Measurements from ENCODE around the gene FOXB2.
"Not testable (repeated sequence)": the region's sequence is repeated elsewhere in the genome, so short reads cannot be mapped to it uniquely, and the experiment has no call there.

The FOXB2 gene

DNA sequence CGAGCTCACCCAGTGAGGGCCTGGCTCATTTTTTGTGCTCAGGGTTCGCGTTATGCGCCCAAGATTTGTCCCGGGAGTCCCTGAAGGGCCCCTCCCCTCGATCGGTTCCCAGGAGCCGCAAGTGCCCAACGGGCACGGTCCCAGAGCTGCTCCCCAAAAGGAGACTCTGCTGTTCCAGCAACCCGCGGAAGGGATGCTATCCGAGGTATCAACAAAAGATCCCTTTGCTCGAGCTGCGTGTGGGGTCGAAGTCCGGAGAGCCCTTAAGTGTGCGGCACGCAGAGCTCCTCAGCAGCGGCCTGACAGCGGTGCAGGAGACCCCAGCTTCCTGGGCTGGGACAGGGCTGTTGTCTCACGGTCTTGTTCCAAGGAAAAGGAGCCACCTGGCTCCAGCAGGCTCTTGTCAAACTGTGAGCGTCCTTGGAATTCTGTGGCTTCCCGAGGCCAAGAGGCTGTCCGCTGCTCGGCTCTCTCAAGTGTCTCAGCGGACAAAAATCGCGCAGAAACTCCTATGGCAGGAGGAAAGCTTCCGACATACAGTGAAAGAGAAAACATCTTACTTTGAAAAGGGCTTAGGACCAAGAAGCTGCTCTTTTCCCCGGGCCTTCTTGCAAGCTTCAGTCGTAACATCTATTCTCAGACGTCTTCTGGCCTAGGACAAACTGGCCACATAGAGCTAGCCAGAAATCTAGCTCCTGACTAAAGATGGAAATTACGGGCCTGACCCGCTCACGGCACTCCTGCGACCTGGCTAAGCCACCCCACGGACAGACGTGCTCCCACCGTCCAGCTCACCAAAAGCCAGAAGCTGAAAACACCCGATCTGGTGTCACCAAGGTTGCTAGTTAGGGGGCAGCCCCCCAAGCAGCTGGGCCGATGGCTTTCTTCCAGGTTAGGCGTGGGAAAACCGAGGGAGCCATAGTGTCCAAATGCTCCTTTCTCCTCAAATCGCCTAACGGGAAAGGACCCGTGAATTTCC, 2.6 kb upstream of the FOXB2 start:
- DNase-seq (ENCODE audit: low spot score) = no peak

DNA sequence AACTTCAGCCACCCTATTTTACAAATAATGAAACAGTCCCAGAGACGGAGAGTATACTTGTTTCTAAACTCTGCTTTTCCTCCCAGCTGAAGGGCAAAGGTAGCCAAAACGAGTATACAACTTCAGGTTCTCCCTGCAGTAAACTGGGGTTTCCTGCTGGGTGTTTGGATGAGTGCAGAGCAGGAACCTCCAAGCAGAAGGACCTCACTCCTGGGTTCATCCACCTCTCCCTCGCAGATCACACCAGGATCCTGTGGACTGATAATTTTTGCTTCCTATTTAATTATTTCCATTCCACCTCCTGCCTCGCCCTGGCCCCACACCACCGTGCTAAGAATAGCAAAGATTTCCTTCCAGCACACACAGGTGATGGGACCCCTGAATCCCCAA, 2.0 kb upstream of the FOXB2 start:
- no peak for DNase-seq (ENCODE audit: low spot score)

DNA sequence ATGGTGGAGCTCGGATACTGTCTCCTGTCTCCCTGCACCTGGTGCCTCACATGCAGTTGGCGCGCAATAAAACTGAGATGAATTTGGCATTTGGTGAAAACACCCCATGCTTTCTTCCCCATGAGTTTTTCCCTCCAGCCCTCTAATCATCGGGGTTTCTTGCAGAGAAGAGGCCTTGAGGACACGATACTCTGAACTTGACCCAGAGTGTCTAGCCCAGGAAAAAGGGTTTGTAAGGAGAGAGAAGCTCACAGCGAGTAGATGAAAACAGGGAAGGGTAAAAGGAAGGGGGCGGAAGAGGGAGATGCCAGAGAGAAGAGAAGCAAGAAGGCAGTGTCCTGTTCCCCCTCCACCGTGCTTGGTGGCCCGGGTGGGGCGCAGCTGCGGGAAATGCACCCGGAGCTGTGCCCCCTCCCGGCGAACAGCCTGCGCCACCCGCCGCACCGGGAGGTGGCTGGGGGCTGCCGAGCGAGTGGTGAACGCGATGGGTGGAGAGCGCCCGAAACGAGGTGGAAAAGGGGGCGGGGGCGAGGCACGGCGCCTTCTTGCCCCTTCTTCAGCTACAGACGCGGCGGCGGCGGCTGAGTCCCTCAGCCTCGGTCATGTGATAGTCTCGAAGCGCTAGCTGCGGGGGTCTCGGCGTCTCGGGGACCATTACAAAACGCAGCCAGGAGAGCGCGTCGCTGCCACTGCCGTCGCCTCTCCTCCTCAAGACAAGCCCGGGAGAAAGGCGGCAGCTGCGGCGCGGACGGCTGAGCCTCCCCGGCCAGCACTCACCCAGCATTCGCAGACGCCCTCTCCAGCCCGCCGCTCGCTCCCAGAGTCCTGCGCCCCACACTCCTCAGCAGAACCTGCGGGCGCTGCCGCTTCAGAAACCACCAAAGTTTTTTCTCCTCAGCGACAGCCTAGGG, 1.1 kb upstream of the FOXB2 start:
- no peak for DNase-seq (ENCODE audit: low spot score)

DNA sequence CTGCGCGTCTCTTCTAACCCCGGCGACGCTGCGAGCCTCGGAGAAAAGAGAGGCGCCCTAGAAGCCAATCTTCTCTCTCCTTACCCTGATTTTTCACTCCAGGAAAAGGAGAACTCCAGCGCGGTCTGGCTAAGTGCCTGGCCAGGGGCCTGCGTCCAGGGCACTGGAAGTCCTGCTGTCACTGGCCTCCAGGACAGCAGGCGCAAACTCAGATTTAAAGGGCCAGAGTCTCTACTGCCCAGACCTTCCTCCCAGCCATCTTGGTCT, 553 bp upstream of the FOXB2 start:
- DNase-seq (ENCODE audit: low spot score) = no peak

DNA sequence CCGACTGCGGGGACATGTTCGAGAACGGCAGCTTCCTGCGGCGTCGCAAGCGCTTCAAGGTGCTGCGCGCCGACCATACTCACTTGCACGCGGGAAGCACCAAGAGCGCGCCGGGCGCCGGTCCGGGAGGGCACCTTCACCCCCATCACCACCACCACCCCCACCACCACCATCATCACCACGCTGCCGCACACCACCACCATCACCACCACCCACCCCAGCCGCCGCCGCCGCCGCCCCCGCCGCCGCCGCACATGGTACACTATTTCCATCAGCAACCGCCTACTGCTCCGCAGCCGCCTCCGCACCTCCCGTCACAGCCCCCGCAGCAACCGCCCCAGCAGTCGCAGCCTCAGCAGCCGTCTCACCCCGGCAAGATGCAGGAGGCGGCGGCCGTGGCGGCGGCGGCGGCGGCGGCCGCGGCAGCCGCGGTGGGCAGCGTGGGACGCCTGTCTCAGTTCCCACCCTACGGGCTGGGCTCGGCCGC, 514 bp downstream of the FOXB2 start:
- no peak for DNase-seq (ENCODE audit: low spot score)

DNA sequence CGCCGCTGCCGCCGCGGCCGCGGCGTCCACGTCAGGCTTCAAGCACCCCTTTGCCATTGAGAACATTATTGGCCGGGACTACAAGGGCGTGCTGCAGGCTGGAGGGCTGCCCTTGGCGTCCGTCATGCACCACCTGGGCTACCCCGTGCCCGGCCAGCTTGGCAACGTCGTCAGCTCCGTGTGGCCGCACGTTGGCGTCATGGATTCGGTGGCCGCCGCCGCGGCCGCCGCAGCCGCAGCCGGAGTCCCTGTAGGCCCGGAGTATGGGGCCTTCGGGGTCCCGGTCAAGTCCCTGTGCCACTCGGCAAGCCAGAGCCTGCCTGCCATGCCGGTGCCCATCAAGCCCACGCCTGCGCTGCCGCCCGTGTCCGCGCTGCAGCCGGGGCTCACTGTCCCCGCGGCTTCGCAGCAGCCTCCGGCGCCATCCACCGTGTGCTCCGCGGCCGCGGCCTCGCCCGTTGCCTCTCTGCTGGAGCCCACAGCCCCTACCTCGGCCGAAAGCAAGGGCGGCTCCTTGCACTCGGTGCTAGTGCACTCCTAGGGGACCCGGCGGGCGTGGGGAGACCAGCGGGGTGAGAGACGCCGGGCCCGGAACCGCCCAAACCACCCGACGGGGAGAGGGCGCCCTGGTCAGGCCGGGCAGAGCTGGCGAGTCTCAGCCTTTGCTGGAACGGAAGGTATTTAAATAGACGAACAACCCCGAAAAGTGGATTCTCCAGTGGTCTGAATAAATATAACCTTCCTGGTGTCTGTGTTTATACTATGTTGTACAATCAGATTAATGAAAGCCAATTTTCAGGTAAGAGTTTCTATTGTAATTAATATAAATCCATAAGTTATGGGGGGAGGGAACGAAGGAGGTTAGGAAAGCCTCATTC, 1.2 kb downstream of the FOXB2 start:
- no peak for DNase-seq (ENCODE audit: low spot score)

DNA sequence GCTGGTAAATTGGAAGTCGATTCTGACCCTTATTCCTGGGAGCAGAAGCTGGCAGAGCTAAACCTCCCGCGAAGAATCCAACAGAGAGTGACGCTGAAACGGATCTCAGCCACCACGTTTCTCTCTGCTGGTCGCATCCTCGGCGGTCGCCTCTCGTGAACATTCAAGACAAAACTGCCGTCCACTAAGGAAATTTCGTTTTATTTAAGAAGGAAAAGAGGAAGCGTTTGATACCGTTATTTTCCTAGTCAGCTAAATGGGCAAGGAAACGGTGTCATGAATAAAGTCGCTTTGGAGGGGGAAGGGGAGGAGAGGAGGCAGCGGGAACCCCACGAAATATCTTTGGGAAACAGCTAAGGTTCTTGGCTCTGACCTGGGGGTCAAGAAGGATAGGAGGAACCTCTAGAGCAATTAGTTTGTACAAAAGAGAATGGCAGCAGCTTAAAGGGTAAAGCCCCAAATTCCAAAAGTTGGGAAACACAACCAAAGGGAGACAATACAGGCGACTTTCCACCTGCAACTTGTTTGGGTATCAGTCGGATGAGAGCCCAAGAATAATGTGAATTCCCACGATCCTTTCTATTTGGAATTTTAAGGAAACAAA, 1.9 kb downstream of the FOXB2 start:
- DNase-seq (ENCODE audit: low spot score) = no peak

DNA sequence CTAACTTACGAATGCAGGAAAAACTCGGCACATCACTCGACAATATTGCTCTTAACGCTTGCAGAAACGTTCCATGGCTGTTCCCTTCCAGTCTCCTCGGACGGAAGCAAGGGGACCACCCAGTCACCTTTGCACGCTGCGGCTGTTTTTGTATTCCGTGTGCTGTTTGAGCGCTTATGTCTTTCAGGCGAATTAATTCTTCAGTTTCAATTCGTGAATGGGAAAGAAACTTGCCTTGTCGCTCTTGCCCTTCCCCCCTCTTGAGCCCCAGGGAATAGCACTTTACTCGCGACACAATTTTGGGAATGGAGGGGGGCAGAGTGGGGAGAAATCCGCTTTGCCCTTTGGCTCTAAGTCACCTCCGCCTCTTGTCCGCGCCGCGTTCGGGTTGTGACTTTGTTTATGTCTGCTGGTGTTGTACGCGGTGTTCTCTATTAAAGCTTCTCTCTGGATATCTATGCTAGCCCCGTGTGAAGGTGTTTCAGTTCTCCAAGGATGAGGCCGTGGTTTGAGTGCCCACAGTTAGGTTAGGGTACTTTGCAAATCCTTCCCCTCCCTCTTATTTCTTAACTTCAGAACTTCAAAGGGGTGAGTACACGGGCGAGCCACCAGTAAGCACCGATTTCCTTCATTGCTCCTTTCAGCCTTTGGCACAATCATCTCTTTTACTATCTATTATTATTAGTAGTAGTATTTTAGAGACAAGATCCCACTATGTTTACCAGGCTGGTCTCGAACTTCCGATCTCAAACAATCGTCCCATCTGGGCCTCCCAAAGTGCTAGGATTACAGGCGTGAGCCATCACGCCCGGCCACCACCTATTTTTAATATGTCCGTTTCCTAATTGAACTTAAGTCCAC, 2.7 kb downstream of the FOXB2 start:
- DNase-seq (ENCODE audit: low spot score) = no peak

DNA sequence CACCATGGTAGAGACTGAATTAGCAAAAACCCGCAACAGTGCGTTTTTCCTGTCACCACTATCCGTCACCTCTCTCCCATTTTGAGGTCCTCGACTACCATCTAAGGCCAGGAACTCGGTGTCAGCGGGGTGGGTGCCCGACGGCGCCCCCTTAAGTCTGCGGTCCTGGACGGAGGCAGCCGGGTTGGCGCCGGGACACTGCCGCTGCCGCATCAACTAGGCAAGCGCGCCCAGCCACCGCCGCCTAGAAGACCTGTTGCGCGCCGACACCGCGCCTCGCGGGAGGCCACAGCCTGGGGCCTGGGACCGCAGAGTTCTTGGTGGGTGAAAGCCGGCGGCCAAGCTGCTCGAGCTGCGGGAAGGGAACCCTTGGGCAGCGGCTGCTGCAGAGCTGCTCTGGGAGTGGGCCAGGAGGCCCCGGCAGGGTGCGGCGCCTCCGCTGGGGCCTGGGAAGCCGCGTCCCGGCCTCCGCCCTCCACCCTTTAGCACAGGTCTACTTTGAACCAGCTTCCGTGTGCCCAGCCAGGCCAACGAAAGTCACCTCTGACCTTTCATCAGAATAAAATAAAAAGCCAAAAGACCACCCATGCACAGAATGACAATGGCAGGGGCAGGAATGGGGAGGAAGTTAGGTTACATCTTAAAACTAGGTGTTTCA, 3.5 kb downstream of the FOXB2 start:
- no peak for DNase-seq (ENCODE audit: low spot score)

DNA sequence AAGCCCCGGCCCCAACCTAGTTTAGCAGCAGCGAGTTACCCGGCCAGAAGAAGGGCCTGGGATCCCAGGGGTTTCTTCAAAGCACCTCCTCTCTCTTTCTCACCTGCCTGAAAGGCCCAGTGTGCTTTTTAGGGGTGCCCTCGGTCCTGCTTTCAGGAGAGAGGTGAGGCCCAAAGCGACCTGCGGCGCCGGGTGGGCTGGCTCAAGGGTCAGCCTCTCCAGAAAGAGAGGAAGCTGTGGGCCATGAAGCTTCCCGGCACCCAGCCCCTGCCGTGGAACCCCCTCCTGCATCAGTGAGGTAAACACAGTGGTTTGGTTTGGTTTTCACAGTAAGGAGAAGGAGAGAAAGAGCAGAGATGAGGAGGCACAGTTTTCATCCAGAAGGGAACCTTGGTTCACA, 4.3 kb downstream of the FOXB2 start:
- no peak for DNase-seq (ENCODE audit: low spot score)

DNA sequence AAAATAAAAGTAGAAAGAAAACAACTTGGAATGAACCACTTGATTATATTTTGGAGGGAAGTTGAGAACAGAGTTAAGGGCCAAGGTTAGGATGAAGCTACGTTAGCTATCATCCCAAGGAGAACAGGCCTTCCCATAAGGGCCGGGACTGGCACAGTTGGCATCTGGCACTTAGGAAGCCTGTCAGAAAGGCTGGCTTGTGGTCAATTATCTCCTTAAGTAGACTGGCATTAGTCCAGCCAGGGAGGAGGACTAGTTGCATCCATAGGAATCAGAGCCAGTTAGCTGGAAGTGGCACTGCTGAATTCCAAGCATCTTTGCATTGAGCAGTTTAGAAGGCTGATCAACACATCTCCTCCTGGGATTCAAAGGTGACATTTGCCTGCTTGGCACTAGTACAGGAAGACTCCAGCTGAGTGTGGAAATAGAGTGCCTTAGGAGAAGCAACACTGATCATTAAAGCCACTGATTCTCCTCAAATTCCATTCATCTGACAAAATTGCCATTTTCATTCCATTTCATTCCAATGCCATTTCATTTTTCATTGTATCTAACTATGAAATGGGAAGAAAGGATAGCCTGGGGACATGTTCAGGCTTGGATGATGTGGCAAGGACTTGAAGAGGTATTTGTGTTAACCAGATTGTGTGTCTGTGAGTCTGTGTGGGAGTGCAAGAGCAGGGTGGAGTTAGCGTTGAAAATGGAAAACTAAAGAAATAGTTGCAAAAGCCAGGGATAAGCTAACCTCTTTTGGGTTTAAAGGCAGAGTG, 5.5 kb downstream of the FOXB2 start:
- DNase-seq (ENCODE audit: low spot score) = no peak

DNA sequence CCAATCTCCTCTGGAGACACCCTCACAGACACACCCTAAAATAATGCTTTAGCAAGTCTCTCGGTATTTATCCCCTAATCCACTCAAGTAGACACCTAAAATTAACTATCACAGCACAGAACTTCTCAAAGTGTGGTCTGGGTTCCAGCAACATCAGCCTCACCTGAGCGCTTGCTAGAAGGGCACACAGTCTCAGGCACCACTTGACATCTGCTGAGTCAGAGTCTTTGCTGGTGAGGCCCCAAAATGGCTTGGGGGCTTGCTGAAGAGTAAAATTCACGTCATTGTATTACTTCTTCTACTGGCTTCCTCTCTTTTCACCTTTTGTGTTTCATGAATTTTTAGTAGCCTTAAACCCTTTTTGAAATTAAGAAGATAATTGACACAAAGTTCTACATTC, 9.0 kb downstream of the FOXB2 start:
- DNase-seq (ENCODE audit: low spot score) = no peak

DNA sequence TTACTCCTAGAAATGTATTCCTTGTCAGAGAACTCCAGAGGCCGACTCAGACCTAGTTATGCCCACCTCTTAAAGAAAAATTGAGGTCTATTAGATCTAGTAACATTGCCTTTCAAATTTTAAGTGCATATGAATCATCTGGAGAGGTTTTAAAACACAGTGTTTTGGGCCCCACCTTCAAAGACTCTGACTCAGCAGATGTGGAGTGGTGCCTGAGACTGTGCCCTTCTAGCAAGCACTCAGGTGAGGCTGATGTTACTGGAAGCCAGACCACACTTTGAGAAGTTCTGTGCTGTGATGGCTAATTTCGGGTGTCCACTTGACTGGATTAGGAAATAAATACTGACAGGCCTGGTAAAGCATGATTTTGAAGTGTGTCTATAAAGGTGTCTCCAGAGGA, 10.6 kb downstream of the FOXB2 start:
- DNase-seq (ENCODE audit: low spot score) = no peak

DNA sequence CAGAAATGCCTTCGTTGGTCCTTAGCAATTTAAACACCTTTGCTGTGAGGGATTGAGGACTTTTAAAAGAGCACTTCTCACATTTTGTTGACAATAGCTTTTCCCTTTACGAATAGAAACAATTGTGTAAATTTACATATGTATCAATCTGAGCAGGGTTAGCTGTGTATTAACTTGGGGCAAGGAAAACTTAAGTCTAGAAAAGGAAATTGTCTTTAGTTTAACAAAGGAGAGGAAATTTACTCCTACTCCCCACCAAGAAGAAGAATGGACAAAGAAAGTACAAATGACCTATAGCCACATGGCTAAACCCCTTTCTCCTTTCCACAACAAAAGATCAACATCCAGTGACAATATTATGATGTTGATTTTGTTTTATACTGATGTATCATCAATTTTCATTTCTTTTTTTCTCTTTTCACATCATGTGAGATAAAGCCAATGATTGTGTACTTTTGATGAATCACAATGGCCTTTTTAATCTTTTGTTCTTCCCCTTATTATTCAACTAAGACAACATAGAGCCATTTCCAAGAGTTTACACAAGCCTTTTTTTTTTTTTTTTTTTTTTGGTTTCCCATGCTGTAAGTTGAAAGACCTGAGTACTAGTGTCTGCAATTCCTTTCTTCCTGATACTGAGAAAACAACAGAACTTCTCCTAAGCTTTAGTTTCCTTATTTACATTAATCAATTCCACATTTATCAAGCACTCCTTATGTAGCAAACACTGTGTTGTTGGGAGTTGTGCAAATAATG, 19.0 kb downstream of the FOXB2 start:
- DNase-seq (ENCODE audit: low spot score) = no peak

DNA sequence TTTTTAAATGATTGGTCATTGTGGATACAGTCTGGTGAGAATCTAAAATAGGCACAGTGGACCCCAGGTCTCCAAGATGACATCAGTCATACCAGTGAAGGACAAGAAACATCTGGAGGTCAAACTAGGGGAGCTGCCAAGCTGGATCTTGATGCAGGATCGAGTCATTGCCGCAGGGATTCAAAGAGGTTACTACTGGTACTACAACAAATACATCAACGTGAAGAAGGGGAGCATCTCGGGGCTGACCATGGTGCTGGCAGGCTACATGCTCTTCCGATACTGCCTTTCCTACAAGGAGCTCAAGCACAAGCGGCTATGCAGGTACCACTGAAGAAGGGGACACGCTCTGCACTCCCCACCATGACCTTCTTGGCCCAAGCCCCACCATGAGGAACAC, 20.9 kb downstream of the FOXB2 start:
- no peak for DNase-seq (ENCODE audit: low spot score)

DNA sequence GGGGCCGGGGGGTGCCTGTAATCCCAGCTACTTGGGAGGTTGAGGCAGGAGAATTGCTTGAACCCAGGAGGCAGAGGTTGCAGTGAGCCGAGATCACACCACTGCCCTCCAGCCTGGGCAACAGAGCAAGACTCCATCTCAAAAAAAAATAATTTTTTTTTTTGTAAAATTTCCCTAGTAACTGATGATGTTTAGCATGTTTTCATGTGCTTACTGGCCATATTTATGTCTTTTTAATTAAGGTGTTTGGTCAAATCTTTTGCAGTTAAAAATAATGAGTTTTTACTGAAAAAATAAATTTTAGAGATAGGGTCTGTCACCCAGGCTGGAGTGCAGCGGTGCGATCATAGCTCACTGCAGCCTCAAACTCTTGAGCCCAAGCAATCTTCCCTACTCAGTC, 24.3 kb downstream of the FOXB2 start:
- not testable (repeated sequence) for DNase-seq (ENCODE audit: low spot score)

DNA sequence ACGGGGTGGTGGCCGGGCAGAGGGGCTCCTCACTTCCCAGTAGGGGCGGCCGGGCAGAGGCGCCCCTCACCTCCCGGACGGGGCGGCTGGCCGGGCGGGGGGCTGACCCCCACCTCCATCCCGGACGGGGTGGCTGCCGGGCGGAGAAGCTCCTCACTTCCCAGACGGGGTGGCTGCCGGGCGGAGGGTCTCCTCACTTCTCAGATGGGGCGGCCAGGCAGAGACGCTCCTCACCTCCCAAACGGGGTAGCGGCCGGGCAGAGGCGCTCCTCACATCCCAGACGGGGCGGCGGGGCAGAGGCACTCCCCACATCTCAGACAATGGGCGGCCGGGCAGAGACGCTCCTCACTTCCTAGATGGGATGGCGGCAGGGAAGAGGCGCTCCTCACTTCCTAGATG, 41.2 kb downstream of the FOXB2 start:
- DNase-seq (ENCODE audit: low spot score) = not testable (repeated sequence)

DNA sequence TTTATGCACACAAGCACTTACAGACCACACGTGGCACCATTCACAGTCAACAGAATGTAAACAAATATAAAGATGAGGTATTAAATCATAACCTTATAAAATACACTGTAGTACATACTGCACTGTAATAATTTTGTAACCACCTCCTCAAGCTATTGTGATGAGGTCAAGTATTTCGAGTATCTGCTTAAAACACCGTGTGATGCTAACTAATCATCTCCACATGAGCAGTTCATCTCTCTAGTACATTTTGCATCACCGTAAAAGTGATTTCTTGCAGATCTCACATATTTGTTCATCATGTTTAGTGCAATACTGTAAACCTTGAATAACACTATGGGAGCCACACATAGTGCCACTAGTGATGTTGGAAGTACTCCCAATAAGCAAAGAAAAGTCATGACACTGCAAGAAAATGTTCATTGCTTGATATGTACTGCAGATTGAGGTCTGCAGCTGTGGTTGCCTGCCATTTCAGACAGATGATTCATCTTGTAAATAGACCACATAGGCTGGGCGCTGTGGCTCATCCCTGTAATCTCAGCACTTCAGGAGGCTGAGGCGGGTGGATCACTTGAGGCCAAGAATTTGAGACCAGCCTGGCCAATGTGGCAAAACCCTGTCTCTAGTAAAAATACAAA, 44.3 kb downstream of the FOXB2 start:
- peak; percentile 65 for DNase-seq (ENCODE audit: low spot score)

All from SW480 (cell line).